Coronary artery (tissue), 2 donors: ENCODE results near the gene CGB7.

Source experiments
- DNase-seq: peaks from one replicate; pipeline ENCODE4 v3.0.0-alpha.2; 2017; ENCODE audit warnings: low spot score
- H3K27ac ChIP-seq, 2 donors: fragments of 200-600 bp; sonication (generic); one replicate each; pipeline ENCODE4 v1.5.1; 2016 to 2019
- H3K4me3 ChIP-seq: fragments of 200-600 bp; sonication (generic); 2 replicates; pipeline ENCODE4 v1.5.1; 2016; ENCODE audit warnings: mild to moderate bottlenecking, moderate library complexity
- TF ChIP-seq, protein P1 (sequence below): fragments of 200-600 bp; sonication (generic); IDR thresholded peaks from one replicate; pipeline ENCODE4 v1.5.1; 2019; ENCODE audit warnings: antibody characterized with exemption

CGB7 gene

DNA sequence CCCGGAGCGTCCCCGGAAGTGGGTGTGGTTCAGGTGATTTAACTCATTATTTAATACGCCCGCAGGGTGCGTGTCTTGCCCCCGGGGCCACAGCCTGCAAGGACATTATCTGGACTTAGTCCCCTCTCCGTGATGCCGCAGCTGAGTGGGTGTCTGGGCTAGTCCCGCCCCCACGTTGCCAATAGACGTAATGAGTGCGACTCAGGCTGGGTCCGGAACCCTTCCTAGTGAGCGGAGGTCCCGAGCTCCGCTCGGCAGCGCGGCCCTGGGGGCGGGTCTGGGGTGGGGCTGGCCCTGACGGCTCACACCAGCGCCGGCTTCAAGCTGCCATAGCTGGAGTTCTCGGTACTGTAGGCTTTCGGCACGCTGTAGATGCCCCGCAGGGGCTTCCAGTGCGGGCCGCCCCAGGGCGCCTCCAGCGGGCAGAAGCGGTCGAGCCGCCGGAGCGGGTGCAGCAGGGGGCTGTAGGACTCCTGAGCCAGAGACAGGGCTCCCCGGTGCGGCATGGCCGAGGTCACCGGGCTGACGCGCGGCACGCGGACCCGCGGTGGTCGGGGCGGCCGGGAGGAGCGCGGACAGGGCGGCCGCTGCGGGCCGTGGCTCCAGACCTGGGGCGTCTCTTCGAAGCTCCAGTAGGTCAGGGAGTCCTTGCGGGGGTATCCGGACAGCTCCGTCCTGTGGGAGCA, 39.7 kb downstream of the CGB7 start:
- no peak for DNase-seq
- H3K27ac ChIP-seq, result no peak overlapping the region
- TF ChIP-seq, protein P1, sequence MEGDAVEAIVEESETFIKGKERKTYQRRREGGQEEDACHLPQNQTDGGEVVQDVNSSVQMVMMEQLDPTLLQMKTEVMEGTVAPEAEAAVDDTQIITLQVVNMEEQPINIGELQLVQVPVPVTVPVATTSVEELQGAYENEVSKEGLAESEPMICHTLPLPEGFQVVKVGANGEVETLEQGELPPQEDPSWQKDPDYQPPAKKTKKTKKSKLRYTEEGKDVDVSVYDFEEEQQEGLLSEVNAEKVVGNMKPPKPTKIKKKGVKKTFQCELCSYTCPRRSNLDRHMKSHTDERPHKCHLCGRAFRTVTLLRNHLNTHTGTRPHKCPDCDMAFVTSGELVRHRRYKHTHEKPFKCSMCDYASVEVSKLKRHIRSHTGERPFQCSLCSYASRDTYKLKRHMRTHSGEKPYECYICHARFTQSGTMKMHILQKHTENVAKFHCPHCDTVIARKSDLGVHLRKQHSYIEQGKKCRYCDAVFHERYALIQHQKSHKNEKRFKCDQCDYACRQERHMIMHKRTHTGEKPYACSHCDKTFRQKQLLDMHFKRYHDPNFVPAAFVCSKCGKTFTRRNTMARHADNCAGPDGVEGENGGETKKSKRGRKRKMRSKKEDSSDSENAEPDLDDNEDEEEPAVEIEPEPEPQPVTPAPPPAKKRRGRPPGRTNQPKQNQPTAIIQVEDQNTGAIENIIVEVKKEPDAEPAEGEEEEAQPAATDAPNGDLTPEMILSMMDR, result no peak
- peak overlapping the region; percentile 71 for H3K4me3 ChIP-seq

DNA sequence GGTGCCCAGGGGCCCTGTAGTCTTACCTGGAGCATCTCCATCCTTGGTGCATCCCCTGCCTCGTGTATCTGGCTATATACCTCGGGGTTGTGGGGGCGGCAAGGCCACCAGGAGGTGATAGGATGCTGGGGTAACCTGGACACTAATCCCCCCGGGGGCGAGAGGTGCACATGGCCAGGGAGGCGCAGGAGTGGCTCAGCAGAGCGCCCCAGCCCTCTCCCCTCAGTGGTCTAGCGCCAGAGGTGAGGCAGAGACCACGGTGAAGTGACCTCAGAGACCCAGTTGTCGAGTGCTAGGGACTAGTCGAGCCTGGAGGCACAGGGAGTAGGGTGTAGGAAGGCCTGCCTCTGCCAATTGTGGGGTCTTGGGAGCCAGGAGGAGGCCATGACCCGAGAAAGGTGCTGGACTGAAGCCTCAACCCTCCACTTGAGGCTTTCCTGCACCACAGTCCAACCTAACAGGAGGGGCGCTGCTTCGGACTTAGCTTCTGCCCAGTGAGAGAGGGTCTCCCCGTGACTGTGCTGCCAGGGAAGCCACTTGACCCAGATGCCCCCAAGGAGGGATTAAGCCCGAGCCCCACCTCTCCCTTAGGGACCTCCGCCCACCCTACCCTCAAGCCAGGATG, 40.4 kb downstream of the CGB7 start, which contains the start of gene LHB:
TSS of gene LHB (minus strand) at position 51 of the 625 bp plus-strand sequence. CDS start at position 41, 10 bp downstream.
- H3K4me3 ChIP-seq, result peak within 1 kb of the TSS; percentile 71
- DNase-seq, result no peak

DNA sequence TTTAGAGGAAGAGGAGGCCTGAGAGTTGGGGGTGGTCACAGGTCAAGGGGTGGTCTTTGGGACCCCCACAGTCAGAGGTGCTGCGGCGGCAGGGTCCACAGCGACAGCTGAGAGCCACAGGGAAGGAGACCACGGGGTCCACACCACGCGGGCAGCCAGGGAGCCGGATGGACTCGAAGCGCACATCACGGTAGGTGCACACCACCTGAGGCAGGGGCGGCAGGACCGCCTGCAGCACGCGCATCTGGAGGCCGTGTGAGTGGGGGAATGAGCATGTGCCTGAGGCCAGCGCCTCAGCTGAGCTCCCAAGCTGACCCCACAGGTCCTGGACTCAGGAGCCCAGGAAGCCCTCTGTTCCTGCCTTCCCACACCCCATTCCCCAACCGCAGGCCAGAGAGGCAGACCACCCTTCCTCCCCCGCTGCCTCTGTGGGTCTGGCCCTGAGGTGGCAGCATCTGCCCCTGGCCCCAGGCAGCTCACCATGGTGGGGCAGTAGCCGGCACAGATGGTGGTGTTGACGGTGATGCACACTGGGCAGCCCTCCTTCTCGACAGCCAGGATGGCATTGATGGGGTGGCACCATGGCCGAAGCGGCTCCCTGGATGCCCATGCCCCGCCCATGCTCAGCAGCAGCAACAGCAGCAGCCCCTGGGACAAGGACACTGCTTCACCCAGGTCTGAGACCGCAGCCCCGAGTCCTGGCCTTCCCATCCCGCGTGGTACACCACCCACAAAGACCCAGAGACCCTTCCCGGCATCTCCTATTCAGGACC, 41.3 kb downstream of the CGB7 start:
- no peak for DNase-seq
- Histone ChIP-seq H3K27ac (no peak overlapping the region), H3K4me3 (no peak overlapping the region)
- TF ChIP-seq, protein P1, result no peak

More for the DNA sequence above, 40.4 kb downstream of the CGB7 start, which contains the start of gene LHB:
- H3K27ac ChIP-seq, result no peak within 1 kb of the TSS
- TF ChIP-seq, protein P1, result no peak

DNA sequence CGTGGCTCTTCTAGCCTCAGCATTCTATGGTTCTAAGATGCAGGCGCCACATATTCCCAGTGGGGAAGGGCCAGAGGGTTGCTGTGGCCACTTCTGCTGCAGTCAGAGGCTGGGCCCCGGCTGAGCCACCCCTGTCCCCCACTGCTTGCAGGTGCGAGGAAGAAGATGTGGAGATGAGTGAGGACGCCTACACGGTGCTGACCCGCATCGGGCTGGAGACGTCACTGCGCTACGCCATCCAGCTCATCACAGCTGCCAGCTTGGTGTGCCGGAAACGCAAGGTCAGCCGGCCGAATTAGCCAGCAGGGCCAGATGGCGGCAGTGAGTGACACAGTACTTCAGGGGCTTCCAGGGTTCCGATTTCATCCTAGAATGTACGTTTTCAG, 42.7 kb downstream of the CGB7 start:
- Histone ChIP-seq H3K4me3 (no peak overlapping the region), H3K27ac (no peak overlapping the region)
- no peak for DNase-seq
- TF ChIP-seq, protein P1, result no peak

DNA sequence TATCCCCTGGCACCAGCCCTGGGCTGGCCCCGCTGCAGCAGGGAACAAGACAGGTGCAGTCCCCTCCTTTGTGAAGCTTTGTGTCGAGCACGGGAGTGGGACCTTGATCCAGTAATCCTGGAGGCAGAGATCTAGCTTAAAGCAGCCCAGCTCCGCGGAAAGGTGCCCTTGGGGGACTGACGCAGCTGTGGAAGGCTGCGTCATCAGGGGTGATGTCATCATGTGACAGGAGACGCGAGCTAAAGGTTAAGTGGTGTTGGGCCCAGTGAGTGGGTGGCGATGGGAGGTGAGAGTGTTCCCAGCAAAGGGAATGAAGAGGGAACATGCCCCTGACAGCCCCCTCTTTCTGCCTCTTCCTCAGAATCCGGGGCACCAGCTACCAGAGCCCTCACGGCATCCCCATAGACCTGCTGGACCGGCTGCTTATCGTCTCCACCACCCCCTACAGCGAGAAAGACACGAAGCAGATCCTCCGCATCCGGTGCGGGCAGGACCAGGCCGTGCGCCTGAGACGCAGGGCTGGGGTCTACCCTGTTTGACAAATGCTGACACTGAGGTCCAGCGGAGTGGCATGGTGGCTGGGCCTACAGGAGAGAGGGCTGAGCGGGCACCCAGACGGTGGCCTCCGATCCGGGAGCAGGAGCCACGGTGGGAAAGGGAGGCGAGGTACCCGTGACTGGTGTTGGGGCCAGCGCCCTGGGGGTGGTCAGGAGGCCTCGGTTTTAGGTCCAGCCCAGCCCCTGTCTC, 43.3 kb downstream of the CGB7 start:
- DNase-seq, result no peak
- Histone ChIP-seq H3K4me3 (no peak overlapping the region), H3K27ac (no peak overlapping the region)
- TF ChIP-seq, protein P1, result no peak

GRCh38 chr19:49011194-49011593, 46.4 kb downstream of the CGB7 start:
- no peak overlapping the region for H3K4me3 ChIP-seq
- no peak overlapping the region for H3K27ac ChIP-seq
- DNase-seq, result no peak
- TF ChIP-seq, protein P1, result no peak
